K562 (cell line): ENCODE measurements around the gene NQO2. TPM values are rescaled to one million over a fixed set of nuclear protein-coding genes. Genes with fewer than 3 reads are reported as not detected.

Experiments
- ADNP ChIP-seq: fragments of 200-800 bp; sonication (Bioruptor generic); IDR thresholded peaks from 2 replicates; pipeline ENCODE4 v1.6.1; 2016; ENCODE audit warnings: missing genetic modification characterization, missing compliant biosample characterization
- CTCF ChIP-seq, 3 experiments: IDR thresholded peaks in 2 of 3; conservative IDR thresholded peaks in 1 of 3; 2 replicates each; pipeline ENCODE4 v1.5.1; 2011 to 2012; ENCODE audit warnings: low read length in 3 of 3, mild to moderate bottlenecking in 3 of 3, control low read depth in 2 of 3, improper control_type of control experiment in 1 of 3, inconsistent platforms in 1 of 3, low read depth in 1 of 3, mixed read lengths in 1 of 3, moderate library complexity in 1 of 3; ENCODE audit not compliant: insufficient read depth in 2 of 3
- E2F1 ChIP-seq: sonication (generic); formaldehyde crosslinking; IDR thresholded peaks from 2 replicates; pipeline ENCODE4 v1.8.1; 2023; ENCODE audit warnings: mild to moderate bottlenecking, missing genetic modification reagents, moderate library complexity
- E2F4 ChIP-seq: sonication (generic); formaldehyde crosslinking; IDR thresholded peaks from 2 replicates; pipeline ENCODE4 v1.8.0; 2022; ENCODE audit warnings: mild to moderate bottlenecking, low read depth, missing genetic modification reagents
- E2F6 ChIP-seq, 2 experiments: IDR thresholded peaks; 2 replicates each; pipeline ENCODE4 v1.6.1; 2011; ENCODE audit warnings: borderline replicate concordance in 1 of 2, control low read depth in 1 of 2, low read depth in 1 of 2, low read length in 1 of 2, mild to moderate bottlenecking in 1 of 2, mixed read lengths in 1 of 2, moderate library complexity in 1 of 2; ENCODE audit not compliant: insufficient read depth in 1 of 2, insufficient read length in 1 of 2, poor library complexity in 1 of 2, severe bottlenecking in 1 of 2; ENCODE audit errors: extremely low read depth in 1 of 2
- EHMT2 ChIP-seq: fragments of 450-650 bp; IDR thresholded peaks from 2 replicates; pipeline ENCODE4 v1.6.1; 2018; ENCODE audit warnings: antibody characterized with exemption
- ELF2 ChIP-seq: fragments of 250-450 bp; sonication (Bioruptor Pico); IDR thresholded peaks from 2 replicates; pipeline ENCODE4 v1.5.0; 2021; ENCODE audit warnings: mild to moderate bottlenecking
- ESRRA ChIP-seq: fragments of 450-650 bp; IDR thresholded peaks from 2 replicates; pipeline ENCODE4 v1.6.1; 2014; ENCODE audit warnings: low read depth, mild to moderate bottlenecking, moderate library complexity, borderline replicate concordance
- FOXM1 ChIP-seq, 2 experiments: fragments of 450-650 bp in 1 of 2; sonication (generic) in 1 of 2; formaldehyde crosslinking in 1 of 2; IDR thresholded peaks; 2 replicates each; pipeline versions ENCODE4 v1.6.1 to v1.9.0; 2017 to 2022; ENCODE audit warnings: low read depth in 2 of 2, mild to moderate bottlenecking in 2 of 2, missing genetic modification reagents in 1 of 2, moderate library complexity in 1 of 2
- GABPB1 ChIP-seq: sonication (generic); formaldehyde crosslinking; IDR thresholded peaks from 2 replicates; pipeline ENCODE4 v1.8.0; 2022; ENCODE audit warnings: mild to moderate bottlenecking, missing genetic modification reagents
- GATA2 ChIP-seq: sonication (generic); formaldehyde crosslinking; IDR thresholded peaks from 2 replicates; pipeline ENCODE4 v1.4.0; 2020; ENCODE audit warnings: mild to moderate bottlenecking, missing genetic modification reagents
- LCOR ChIP-seq: sonication (generic); formaldehyde crosslinking; IDR thresholded peaks from 2 replicates; pipeline ENCODE4 v1.8.0; 2022; ENCODE audit warnings: mild to moderate bottlenecking, missing genetic modification reagents
- MCM7 ChIP-seq, 2 experiments: fragments of 450-650 bp; IDR thresholded peaks; 2 replicates each; pipeline ENCODE4 v1.6.1; 2016 to 2018
- POLR3A ChIP-seq: IDR thresholded peaks from 2 replicates; pipeline ENCODE4 v1.6.1; 2011; ENCODE audit warnings: borderline replicate concordance, mild to moderate bottlenecking, moderate library complexity; ENCODE audit not compliant: insufficient read length, insufficient read depth; ENCODE audit errors: extremely low read depth
- SAFB ChIP-seq: fragments of 200-400 bp; formaldehyde crosslinking; IDR thresholded peaks from 2 replicates; pipeline ENCODE4 v1.6.1; 2017; ENCODE audit warnings: low read depth, low read length, borderline replicate concordance
- TOE1 ChIP-seq, 2 experiments: fragments of 450-650 bp in 1 of 2; sonication (generic) in 1 of 2; formaldehyde crosslinking in 1 of 2; IDR thresholded peaks; 2 replicates each; pipeline versions ENCODE4 v1.7.1 to v1.8.0; 2016 to 2022; ENCODE audit warnings: borderline replicate concordance in 2 of 2, mild to moderate bottlenecking in 2 of 2, antibody characterized with exemption in 1 of 2, inconsistent platforms in 1 of 2, low read depth in 1 of 2, missing genetic modification reagents in 1 of 2, moderate library complexity in 1 of 2
- ZNF143 ChIP-seq: sonication (generic); formaldehyde crosslinking; IDR thresholded peaks from 2 replicates; pipeline ENCODE4 v1.9.0; 2022; ENCODE audit warnings: mild to moderate bottlenecking, missing genetic modification reagents
- ZNF24 ChIP-seq: fragments of 450-650 bp; IDR thresholded peaks from 2 replicates; pipeline ENCODE4 v1.6.1; 2016
- polyA plus RNA-seq, 8 experiments: library from polyadenylated mRNA; depleted of rRNA in 4 of 8; stranded (reverse) in 5 of 8; unstranded in 3 of 8; fragments of >200 nt; fragmentation: Nextera tagmentation in 2 of 8; fragmentation: Illumina TruSeq in 1 of 8; extraction: Ambion mirVana in 2 of 8; extraction: Trizol in 1 of 8; gene quantifications; 2 replicates each; pipeline versions ENCODE4 v1.2.1 to v1.2.3, GENCODE V29; 2011 to 2014; ENCODE audit warnings: inconsistent platforms in 1 of 8, missing spikeins in 1 of 8
- total RNA-seq, 7 experiments: library from RNA; depleted of rRNA in 6 of 7; stranded (reverse); fragments of >200 nt in 6 of 7; fragmentation: Illumina TruSeq in 2 of 7; extraction: Trizol in 2 of 7; gene quantifications; 2 replicates each; pipeline versions ENCODE4 v1.2.1 to v1.2.3, GENCODE V29; 2011 to 2021; ENCODE audit warnings: low replicate concordance in 1 of 7

NQO2 gene
- total and polyA plus RNA-seq, 9 of the 15 experiments (the other 6 are each of a cell fraction or from before 2014, with no cell fraction given) = 54.6 to 214 (median 116) TPM

- peak; percentile 69; the same call in 1 of the 2 replicates for TF ChIP-seq E2F4
- TF ChIP-seq E2F1 (CRISPR knock-in tag) = peak; percentile 94
- peak; percentile 7 to 27 (median 10); a peak in 3 of 6 replicates for TF ChIP-seq CTCF (IDR thresholded peaks at IDR 0.05 in 2 of 3, conservative IDR thresholded peaks at IDR 0.05 in 1 of 3; ENCODE audit: insufficient read depth in 2 of 3, low read depth in 1 of 3, low read length in 3 of 3)
- peak; percentile 35; the same call in 1 of the 2 replicates for TF ChIP-seq GATA2 (CRISPR knock-in tag)
- TF ChIP-seq EHMT2 = no peak
- TF ChIP-seq ZNF24 = no peak
- no peak for TF ChIP-seq ADNP (tag)
- TF ChIP-seq TOE1 (IDR thresholded peaks at IDR 0.05; ENCODE audit: borderline replicate concordance) = peak; percentile 65
- peak; percentile 80; the same call in 1 of the 2 replicates for TF ChIP-seq TOE1 (CRISPR knock-in tag; IDR thresholded peaks at IDR 0.05; ENCODE audit: borderline replicate concordance, low read depth)
- no peak; the same call in 1 of the 2 replicates for TF ChIP-seq ZNF143
- TF ChIP-seq SAFB = peak; percentile 95
- no peak; the same call in none of the 2 replicates for TF ChIP-seq ESRRA
- peak in 1 of 2 experiments; percentile 82 for TF ChIP-seq E2F6 (IDR thresholded peaks at IDR 0.05; ENCODE audit: borderline replicate concordance in 1 of 2, extremely low read depth in 1 of 2, insufficient read depth in 1 of 2, insufficient read length in 1 of 2, low read depth in 1 of 2, low read length in 1 of 2, poor library complexity in 1 of 2, severe bottlenecking in 1 of 2)
- peak; percentile 68; the same call in 1 of the 2 replicates for TF ChIP-seq LCOR (CRISPR knock-in tag)
- TF ChIP-seq POLR3A = no peak
- TF ChIP-seq MCM7 (IDR thresholded peaks at IDR 0.05) = no peak
- TF ChIP-seq ELF2 = no peak
- TF ChIP-seq FOXM1 (IDR thresholded peaks at IDR 0.05; ENCODE audit: low read depth) = no peak
- TF ChIP-seq FOXM1 (CRISPR knock-in tag; IDR thresholded peaks at IDR 0.05; ENCODE audit: low read depth) = no peak
- peak; percentile 85 for TF ChIP-seq GABPB1
These were observed 64.3 kb downstream of the NQO2 start (continued) for GRCh38 chr6:3063733-3064700.
